Caki2 (cell line): ENCODE measurements around the gene REM2. TPM values are rescaled to one million over a fixed set of nuclear protein-coding genes. Genes with fewer than 3 reads are reported as not detected.
A peak's percentile ranks its signal among the peaks of the same experiment; 100 is the strongest.

Experiments used
- DNase-seq: peaks from one replicate; pipeline ENCODE4 v3.0.0-alpha.2; 2015; ENCODE audit warnings: low read depth
- in situ Hi-C: cut with HindIII; loops from 2 replicates; pipeline ENCODE4 v1.10.0; 2016; ENCODE audit warnings: low sequenced_read_pairs, low pct_unique_long_range_greater_than_20kb, mixed read lengths
- total RNA-seq: library from RNA; depleted of rRNA; stranded (reverse); fragments of >200 nt; shearing (Covaris generic); gene quantifications from 2 replicates; pipeline ENCODE4 v1.2.3, GENCODE V29; 2014; ENCODE audit warnings: low replicate concordance

The REM2 gene
- total RNA-seq, 1 experiment from 2014 or later, result not detected

- in situ Hi-C loops, result no loop called here
- DNase-seq, result peak; percentile 84
Observed at GRCh38 chr14:22887260-22887989, 4.4 kb downstream of the REM2 start.

- in situ Hi-C loops, result no loop called here
- DNase-seq, result no peak
Observed at GRCh38 chr14:22887990-22888378, 5.0 kb downstream of the REM2 start.

GRCh38 chr14:22888662-22889061 is 5.6 kb downstream of the REM2 start:
- no peak for DNase-seq
- in situ Hi-C loops, result no loop called here

- no peak for DNase-seq
- in situ Hi-C loops, result no loop called here
Observed at GRCh38 chr14:22890416-22890815, 7.4 kb downstream of the REM2 start.

GRCh38 chr14:22892488-22892887 is 9.5 kb downstream of the REM2 start:
- in situ Hi-C loops, result no loop called here
- DNase-seq, result no peak

- in situ Hi-C loops, result no loop called here
- DNase-seq, result no peak
Observed at GRCh38 chr14:22893706-22894105, 10.7 kb downstream of the REM2 start.

- no peak for DNase-seq
- in situ Hi-C loops, result no loop called here
Observed at GRCh38 chr14:22895402-22895801, 12.4 kb downstream of the REM2 start.

- DNase-seq, result no peak
- in situ Hi-C loops, result no loop called here
Observed at GRCh38 chr14:22896356-22896755, 13.3 kb downstream of the REM2 start.

- no peak for DNase-seq
- in situ Hi-C loops, result no loop called here
Observed at GRCh38 chr14:22896760-22897159, 13.7 kb downstream of the REM2 start.

- in situ Hi-C loops, result no loop called here
- DNase-seq, result no peak
Observed at GRCh38 chr14:22897357-22897756, 14.3 kb downstream of the REM2 start.

- in situ Hi-C loops, result no loop called here
- peak; percentile 24 for DNase-seq
Observed at GRCh38 chr14:22898302-22899090, 15.5 kb downstream of the REM2 start.

GRCh38 chr14:22900081-22900799 is 17.2 kb downstream of the REM2 start:
- peak; percentile 65 for DNase-seq
- in situ Hi-C loops, result no loop called here

GRCh38 chr14:22901799-22902198 is 18.8 kb downstream of the REM2 start:
- DNase-seq, result no peak
- in situ Hi-C loops, result no loop called here

GRCh38 chr14:22903742-22904087 is 20.7 kb downstream of the REM2 start:
- no peak for DNase-seq
- in situ Hi-C loops, result no loop called here

GRCh38 chr14:22905627-22906026 is 22.6 kb downstream of the REM2 start:
- in situ Hi-C loops, result no loop called here
- no peak for DNase-seq

- in situ Hi-C loops, result no loop called here
Observed at GRCh38 chr14:22906073-22906472, 23.1 kb downstream of the REM2 start.

GRCh38 chr14:22907429-22907828 is 24.4 kb downstream of the REM2 start:
- DNase-seq, result no peak
- in situ Hi-C loops, result no loop called here

More at GRCh38 chr14:22906073-22906472, 23.1 kb downstream of the REM2 start:
- no peak for DNase-seq

GRCh38 chr14:22908601-22909000 is 25.6 kb downstream of the REM2 start:
- no peak for DNase-seq
- in situ Hi-C loops, result no loop called here

GRCh38 chr14:22910916-22911315 is 27.9 kb downstream of the REM2 start:
- no peak for DNase-seq
- in situ Hi-C loops, result no loop called here
